Ammon's horn (tissue), 1 donor: ENCODE measurements around the gene LRP6.
"Not testable (repeated sequence)": the region's sequence is repeated elsewhere in the genome, so short reads cannot be mapped to it uniquely, and the experiment has no call there.

ENCODE experiments used
- DNase-seq: peaks from one replicate; pipeline ENCODE4 v3.0.0-alpha.2; 2016; ENCODE audit warnings: low spot score

The LRP6 gene

GRCh38 chr12:12180575-12180974 lies 86.3 kb downstream of the LRP6 start:
- DNase-seq, result no peak

GRCh38 chr12:12180136-12180535 lies 86.7 kb downstream of the LRP6 start:
- no peak for DNase-seq

- DNase-seq, result no peak
Observed at GRCh38 chr12:12178559-12178958, 88.3 kb downstream of the LRP6 start.

- no peak for DNase-seq
Observed at GRCh38 chr12:12176402-12176801, 90.4 kb downstream of the LRP6 start.

- no peak for DNase-seq
Observed at GRCh38 chr12:12171991-12172511, 94.8 kb downstream of the LRP6 start.

- no peak for DNase-seq
Observed at GRCh38 chr12:12167847-12168246, 99.0 kb downstream of the LRP6 start.

- no peak for DNase-seq
Observed at GRCh38 chr12:12166751-12167150, 100.1 kb downstream of the LRP6 start.

GRCh38 chr12:12159988-12160387 lies 106.9 kb downstream of the LRP6 start:
- DNase-seq, result no peak

GRCh38 chr12:12158858-12159257 lies 108.0 kb downstream of the LRP6 start:
- no peak for DNase-seq

- no peak for DNase-seq
Observed at GRCh38 chr12:12157424-12157823, 109.4 kb downstream of the LRP6 start.

- no peak for DNase-seq
Observed at GRCh38 chr12:12156828-12157227, 110.0 kb downstream of the LRP6 start.

- no peak for DNase-seq
Observed at GRCh38 chr12:12156116-12156515, 110.7 kb downstream of the LRP6 start.

GRCh38 chr12:12153596-12153995 lies 113.2 kb downstream of the LRP6 start:
- DNase-seq, result peak; percentile 5

- DNase-seq, result no peak
Observed at GRCh38 chr12:12147111-12147510, 119.7 kb downstream of the LRP6 start.

GRCh38 chr12:12144531-12144930 lies 122.3 kb downstream of the LRP6 start:
- DNase-seq, result not testable (repeated sequence)

- DNase-seq, result no peak
Observed at GRCh38 chr12:12141000-12141399, 125.8 kb downstream of the LRP6 start.

- no peak for DNase-seq
Observed at GRCh38 chr12:12138203-12139154, 128.4 kb downstream of the LRP6 start.

GRCh38 chr12:12133785-12134184 lies 133.1 kb downstream of the LRP6 start:
- DNase-seq, result no peak

GRCh38 chr12:12133259-12133658 lies 133.6 kb downstream of the LRP6 start:
- DNase-seq, result no peak

- DNase-seq, result no peak
Observed at GRCh38 chr12:12128670-12129069, 138.2 kb downstream of the LRP6 start.

GRCh38 chr12:12127304-12127703 lies 139.5 kb downstream of the LRP6 start:
- DNase-seq, result no peak

- DNase-seq, result no peak
Observed at GRCh38 chr12:12126551-12126950, 140.3 kb downstream of the LRP6 start.

GRCh38 chr12:12123036-12123604 lies 143.7 kb downstream of the LRP6 start:
- no peak for DNase-seq
